ENCODE measurements around the gene CEP41.

CEP41 gene

GRCh38 chr7:130350945-130351790 is 89.6 kb downstream of the CEP41 start:
- DNase-seq (ENCODE audit: low read depth in 3 of 3), result no peak

GRCh38 chr7:130349911-130350782 is 90.7 kb downstream of the CEP41 start:
- DNase-seq (ENCODE audit: low read depth in 3 of 3), result no peak

DNA sequence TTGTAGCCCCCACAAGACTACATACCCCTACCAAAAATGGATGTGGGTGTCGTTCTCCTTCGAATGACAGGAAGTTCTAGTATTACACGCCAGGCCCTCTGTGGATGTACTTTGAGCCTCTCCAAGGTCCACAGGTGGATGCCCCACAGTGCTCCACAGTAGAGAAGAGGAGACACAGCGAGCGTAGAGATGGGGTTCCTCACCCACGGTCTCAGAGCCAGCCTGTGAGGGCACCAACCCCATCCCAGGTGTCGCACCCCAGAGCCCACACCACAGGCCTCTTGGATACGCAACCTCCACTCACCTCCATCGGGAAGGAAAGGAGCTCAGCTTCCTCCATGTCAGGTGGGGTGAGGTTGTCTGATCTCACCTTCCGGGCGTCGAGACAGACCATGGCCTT is 93.9 kb downstream of the CEP41 start:
- DNase-seq (ENCODE audit: low read depth in 3 of 3), result no peak

- DNase-seq (ENCODE audit: low read depth in 3 of 3), result no peak
These were observed 94.5 kb downstream of the CEP41 start for GRCh38 chr7:130346177-130346905.

GRCh38 chr7:130345725-130346124 is 95.1 kb downstream of the CEP41 start:
- no peak for DNase-seq (ENCODE audit: low read depth in 3 of 3)

GRCh38 chr7:130345136-130345535 is 95.7 kb downstream of the CEP41 start:
- no peak for DNase-seq (ENCODE audit: low read depth in 3 of 3)

- no peak for DNase-seq (ENCODE audit: low read depth in 3 of 3)
These were observed 96.4 kb downstream of the CEP41 start, which contains the start of gene CPA5 for GRCh38 chr7:130344271-130344866. Gene CPA5, plus strand, starts transcription at chr7:130344816. Its CDS starts 1,670 bp downstream, at chr7:130346486.

Data from stimulated activated CD4-positive, alpha-beta T cell treated with anti-CD3 and anti-CD28 coated beads, TNF-alpha, amount 100 ng/mL, for 24 hours (primary cell).